RKO (cell line): Measurements from ENCODE around the gene BABAM2.
"Not testable (repeated sequence)": the region's sequence is repeated elsewhere in the genome, so short reads cannot be mapped to it uniquely, and the experiment has no call there.

ENCODE experiments used
- DNase-seq: peaks from one replicate; pipeline ENCODE4 v3.0.0-alpha.2; 2016; ENCODE audit warnings: low spot score

The BABAM2 gene

DNA sequence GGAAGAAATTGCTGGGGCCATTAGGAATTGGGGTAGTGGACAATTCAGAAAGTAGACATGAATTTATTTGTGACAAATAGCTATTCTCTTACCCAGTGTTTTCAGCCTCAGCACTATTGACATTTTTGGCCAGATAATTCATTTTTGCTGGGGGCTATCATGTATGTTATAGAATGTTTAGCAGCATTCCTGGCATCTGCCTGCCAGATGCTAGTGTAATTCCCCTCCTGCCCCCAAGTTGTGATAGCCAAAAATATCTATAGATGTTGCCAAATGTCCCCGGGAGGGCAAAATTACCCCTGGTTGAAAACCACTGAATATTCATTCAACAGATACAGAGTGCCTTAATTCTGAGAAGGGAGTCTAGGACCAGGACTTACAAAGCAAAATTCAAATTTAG, 183.6 kb downstream of the BABAM2 start:
- DNase-seq, result no peak

- DNase-seq, result no peak
These were observed 190.4 kb downstream of the BABAM2 start for GRCh38 chr2:28080911-28081310.

DNA sequence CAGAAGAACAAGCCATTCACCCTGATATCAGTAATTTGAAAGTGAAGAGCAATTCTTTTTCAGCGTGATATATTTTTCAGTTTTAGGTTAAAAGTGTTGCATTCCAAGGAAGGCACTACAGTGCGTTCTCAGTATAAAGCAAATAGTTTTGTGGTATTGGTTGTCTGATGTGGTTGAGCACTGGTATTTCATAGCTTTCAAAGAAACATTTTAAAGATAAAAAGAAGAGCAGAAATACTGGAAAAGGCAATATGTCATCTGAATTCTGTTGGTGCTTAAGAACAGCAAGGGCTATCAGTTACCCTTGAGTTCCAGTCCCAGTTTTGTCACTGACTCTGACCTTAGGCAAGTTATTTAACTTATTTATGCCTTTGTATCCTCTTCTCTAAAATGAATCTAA, 191.6 kb downstream of the BABAM2 start:
- no peak for DNase-seq

GRCh38 chr2:28083476-28083875, 192.9 kb downstream of the BABAM2 start:
- DNase-seq, result no peak

GRCh38 chr2:28084564-28084963, 194.0 kb downstream of the BABAM2 start:
- no peak for DNase-seq

DNA sequence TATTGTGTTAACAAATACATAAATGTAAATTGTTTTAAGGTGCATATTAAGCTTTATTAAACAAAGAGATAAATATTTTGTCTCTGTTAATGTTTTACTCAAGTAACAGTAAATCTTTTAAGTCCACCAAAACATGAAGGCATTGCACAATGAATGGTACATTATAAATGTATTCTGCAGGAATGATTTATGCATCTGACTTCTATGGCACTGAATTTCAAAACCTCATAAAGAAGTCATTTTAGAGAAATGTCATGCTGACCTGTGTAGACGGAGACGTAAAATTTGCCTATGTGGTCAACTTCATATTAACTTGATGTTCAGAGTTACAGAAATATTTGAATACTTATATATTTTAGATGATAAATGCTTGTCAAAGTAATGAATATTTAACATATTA, 194.7 kb downstream of the BABAM2 start:
- DNase-seq, result no peak

DNA sequence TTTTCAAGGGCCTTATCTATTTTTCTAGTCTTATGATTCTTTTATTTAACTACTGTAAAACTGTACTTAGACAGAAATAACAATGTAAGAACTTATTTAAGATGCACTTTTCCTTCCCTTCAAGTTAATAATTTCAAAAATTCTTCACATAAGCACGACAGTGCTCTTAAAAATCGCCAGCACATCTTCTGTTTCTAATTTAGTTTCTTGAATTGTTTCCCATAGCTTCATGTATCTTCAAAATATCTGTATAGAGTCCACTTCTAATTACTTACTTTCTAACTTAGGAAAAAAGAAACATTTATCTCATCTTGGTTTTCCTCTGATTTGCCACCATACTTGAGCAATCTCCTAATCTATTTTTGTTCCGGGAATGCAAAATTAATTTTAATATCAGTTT, 196.1 kb downstream of the BABAM2 start:
- DNase-seq, result no peak

DNA sequence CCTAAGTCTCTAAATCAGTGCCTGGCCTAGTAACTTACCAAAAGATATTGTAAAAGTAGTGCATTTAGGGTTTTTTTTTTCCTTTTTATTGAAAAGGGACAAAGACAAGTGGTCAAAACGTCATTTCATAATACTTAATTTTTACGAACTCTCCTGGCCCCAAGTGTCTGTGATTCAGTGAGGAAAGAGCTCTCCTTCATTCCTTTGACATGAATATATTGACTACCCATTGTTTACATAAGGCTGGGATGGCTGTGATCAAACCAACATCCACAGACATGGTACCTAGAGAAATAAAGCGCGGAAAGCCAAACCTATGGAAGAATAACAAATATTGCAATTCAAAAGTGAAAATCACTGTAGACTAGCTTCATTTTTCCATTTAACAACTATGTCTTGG, 198.4 kb downstream of the BABAM2 start:
- no peak for DNase-seq

GRCh38 chr2:28089486-28089885, 199.0 kb downstream of the BABAM2 start:
- DNase-seq, result no peak

DNA sequence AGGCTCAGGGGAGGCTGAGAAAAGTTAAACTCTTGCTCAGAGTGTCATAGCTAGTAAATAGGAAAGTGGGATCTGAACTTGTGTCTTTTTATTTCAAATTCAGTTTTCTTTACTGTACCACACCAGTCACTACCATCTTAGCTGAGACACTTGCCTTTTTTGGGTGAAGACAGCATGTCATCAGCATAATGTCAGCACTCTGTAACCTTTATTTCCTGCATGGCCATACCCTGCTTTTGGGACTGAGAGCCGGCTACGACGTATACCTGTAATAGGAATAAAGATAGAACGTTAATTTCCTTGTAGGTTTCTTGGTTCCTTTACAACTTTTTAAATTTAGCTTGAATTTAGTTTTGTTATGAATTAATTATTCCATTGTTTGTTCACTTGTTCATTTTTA, 202.8 kb downstream of the BABAM2 start:
- no peak for DNase-seq

GRCh38 chr2:28093768-28094167, 203.2 kb downstream of the BABAM2 start:
- DNase-seq, result no peak

GRCh38 chr2:28094739-28095138, 204.2 kb downstream of the BABAM2 start:
- no peak for DNase-seq

GRCh38 chr2:28095622-28096021, 205.1 kb downstream of the BABAM2 start:
- no peak for DNase-seq

DNA sequence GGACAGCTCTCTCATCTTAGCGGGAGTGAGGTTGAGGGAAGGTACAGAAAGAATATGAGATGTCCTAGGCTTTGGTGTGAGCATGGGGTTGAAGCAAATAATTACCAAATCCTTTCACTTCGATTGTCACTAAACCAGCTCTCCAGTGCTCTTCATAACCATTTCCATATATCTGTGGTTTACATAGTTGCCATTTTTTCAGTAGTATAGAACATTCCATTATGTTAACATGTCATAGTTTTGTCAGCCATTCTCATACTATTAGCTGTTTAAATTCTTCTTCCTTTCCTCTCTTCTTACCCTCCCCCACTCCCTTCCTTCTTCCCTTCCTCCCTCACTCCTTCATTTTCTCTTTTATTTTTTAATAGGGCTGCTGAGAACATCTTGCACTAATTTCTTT, 205.9 kb downstream of the BABAM2 start:
- DNase-seq, result no peak

DNA sequence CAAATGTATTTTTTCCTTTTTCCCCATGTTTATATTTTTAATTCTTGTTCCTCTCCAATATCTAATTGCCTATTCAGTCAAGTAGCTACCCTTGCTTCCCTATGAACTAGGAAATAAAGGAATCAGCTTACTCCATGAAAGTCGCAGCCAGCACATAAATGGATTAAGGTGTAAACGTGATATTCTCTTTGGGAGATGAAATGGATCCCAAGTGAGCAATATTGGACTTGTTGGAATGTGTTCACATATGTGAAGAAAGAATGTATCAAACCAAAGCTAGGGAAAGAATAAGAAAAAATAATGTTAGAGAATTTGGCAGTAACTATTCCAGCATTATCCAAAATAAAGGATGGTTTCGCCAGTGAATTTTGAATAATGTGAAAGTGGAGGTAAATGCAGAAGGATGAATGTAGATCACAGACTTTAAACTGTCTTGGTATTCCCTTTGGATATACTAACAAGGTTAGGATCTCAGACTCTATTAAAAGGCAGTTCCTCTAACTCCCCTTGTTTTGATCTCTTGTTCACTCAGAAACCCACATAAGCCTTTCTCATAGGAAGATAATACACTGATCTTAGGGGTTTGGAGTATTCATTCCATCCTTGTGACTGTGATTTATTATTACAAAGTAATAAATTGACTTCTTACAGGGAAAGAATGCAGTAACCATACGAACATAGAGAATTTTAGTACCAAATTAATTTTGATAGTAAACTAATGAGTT, 208.1 kb downstream of the BABAM2 start:
- DNase-seq, result no peak

- DNase-seq, result no peak
These were observed 210.6 kb downstream of the BABAM2 start for GRCh38 chr2:28101123-28101522.

DNA sequence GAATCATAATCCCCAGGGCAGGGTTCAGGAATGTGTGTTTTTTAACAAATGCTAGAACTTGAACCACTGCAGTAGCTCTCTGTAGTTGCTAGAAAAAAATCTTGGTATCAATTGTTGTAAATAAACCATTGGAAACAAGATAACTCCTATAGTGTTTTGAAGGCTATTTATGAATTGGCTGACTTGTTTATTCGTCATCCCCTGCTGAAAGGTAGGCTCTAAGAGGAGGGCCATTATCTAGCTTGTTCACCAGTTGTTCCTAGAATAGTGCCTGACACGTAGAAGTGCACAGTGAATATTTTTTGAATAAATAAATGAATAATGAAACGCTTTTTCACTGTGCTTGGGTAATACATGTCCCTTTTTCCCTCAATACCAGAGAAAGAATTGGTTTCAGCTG, 211.4 kb downstream of the BABAM2 start:
- DNase-seq, result no peak

DNA sequence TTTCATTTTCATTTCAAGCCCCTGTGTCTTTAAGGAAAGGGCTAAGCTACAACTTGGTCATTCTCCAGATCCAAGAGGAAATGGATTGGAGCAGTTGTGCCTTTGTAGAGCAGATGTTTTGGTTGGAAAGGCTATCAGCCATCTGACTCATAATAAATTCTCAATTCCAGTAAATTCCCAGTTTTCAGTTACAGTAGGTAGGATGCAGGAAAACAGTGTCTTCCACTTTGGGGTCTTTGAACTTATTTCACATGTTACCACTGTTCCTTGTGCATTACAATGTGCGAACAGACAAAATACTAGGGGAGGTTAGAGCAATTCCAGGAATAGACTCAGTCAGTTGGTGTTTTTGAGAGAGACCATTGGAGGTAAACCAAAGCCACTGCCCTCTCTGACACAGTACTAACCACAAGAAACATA, 211.9 kb downstream of the BABAM2 start:
- no peak for DNase-seq

DNA sequence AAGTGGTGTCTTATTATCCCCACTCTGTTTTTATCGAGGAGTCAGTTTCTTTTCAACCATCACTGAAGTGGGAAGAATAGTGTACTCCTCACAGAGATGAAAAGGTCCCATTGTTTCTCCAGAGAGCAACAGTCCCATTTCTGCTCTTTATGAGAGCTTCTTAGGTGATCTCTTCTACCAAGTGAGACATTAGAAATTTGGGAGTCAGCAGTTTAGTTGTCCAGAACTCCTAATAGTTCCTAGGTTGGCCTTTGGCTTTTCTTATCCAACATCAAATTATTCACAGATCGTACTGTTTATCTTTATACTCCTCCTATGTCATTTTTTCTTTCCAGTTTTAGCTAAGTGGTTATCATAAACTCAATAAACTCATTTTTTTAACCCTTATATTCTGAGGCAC, 213.1 kb downstream of the BABAM2 start:
- DNase-seq, result no peak

DNA sequence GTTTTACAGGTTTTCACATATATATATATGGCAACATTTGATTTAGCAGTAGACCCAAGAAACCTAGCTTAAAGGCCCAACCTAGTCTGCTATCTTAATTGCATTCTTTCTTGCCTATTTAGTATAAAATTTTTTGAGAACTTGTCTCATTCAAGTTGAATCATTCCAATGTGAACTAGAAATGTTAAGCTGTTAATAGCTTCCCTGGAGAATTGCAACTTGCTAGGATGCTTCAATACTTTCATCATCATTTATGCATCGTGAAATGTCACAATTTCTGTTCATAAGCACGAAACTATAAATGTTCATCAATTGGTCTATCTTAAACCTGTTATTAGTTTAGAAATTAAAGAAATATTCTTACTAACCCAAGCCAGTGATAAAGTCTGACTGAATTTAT, 217.6 kb downstream of the BABAM2 start:
- DNase-seq, result no peak

GRCh38 chr2:28113771-28114170, 223.2 kb downstream of the BABAM2 start:
- DNase-seq, result not testable (repeated sequence)

DNA sequence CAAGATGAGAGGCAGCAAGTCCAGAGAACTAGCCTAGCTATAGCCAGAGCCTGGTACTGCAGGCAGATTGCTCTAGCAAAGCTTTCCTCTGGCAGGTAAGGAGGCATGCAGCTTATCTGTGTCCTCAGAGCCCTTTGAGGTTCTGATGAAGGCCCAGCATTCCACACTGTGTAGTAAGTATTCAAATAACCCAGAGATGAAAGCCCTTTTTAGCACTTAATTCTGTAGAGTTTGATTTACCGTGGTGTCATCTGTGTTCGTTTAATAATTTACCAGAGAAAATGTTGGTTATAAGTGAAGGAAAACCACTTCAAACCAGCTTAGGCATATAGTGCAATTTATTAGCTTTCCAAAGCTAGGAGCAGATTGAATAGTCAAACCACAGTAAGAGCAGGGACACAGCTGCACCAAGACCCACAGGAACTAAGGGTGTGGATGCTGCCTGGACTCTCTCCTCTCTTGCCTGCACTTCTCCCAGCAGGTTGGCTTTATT, 226.6 kb downstream of the BABAM2 start:
- DNase-seq, result no peak

DNA sequence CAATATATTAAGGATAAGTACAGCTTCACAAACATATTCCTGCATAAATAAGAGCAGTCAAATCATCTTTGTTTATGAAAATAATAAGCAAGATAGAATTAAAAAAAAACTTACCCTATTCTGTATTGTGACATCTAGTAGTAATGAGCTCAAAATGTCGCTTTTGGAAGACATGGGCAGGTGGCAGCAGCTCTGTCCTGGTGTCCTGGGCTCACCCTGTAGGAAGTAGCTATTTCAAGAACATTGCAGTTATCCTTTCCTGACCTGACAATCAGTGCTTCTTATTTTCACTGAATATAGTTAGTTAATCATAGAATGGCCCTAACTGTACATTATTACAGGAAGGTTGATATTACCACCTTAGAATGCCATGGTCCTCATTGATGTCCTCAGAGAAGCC, 229.1 kb downstream of the BABAM2 start:
- DNase-seq, result no peak

GRCh38 chr2:28128281-28128950, 237.9 kb downstream of the BABAM2 start:
- DNase-seq, result peak; percentile 50
